Esophagus squamous epithelium (tissue), 5 donors: ENCODE results near the gene GALNT14. TPM values are rescaled to one million over a fixed set of nuclear protein-coding genes. Genes with fewer than 3 reads are reported as not detected.

Experiments used
- DNase-seq: peaks from one replicate; lab custom pipeline; 2025; lab: John Stamatoyannopoulos, UW
- H3K27ac ChIP-seq, 4 donors: fragments of 200-600 bp; sonication (generic); one replicate each; pipeline ENCODE4 v1.5.1; 2016 to 2019; ENCODE audit warnings: mild to moderate bottlenecking in 1 of 4
- H3K27me3 ChIP-seq, 4 donors: fragments of 200-600 bp; sonication (generic); 1 replicate in 3 of 4; 2 replicates in 1 of 4; pipeline versions ENCODE4 v1.5.1 to v1.6.0; 2017 to 2021; ENCODE audit warnings: antibody characterized with exemption in 1 of 4
- H3K36me3 ChIP-seq, 3 donors: fragments of 200-600 bp; sonication (generic); one replicate each; pipeline ENCODE4 v1.5.1; 2016 to 2019
- H3K4me1 ChIP-seq, 3 donors: fragments of 200-600 bp; sonication (generic); one replicate each; pipeline ENCODE4 v1.5.1; 2017 to 2019
- H3K4me3 ChIP-seq, 4 donors: fragments of 200-600 bp; sonication (generic); 1 replicate in 3 of 4; 2 replicates in 1 of 4; pipeline ENCODE4 v1.5.1; 2016 to 2019; ENCODE audit warnings: mild to moderate bottlenecking in 2 of 4, moderate library complexity in 1 of 4
- H3K9me3 ChIP-seq, 3 donors: fragments of 200-600 bp; sonication (generic); one replicate each; pipeline ENCODE4 v1.5.1; 2016 to 2019
- POLR2A ChIP-seq, 4 donors: fragments of 450-650 bp; IDR thresholded peaks; one replicate each; pipeline ENCODE4 v1.6.1; 2017; ENCODE audit warnings: antibody characterized with exemption in 4 of 4, mild to moderate bottlenecking in 4 of 4, moderate library complexity in 3 of 4
- WGBS, 2 donors: methylation state at CpG; one replicate each; pipeline ENCODE4 v1.1.5; 2018; 5-methylcytosine and 5-hydroxymethylcytosine counted together
- intact Hi-C: fragments of 100-400 bp; cut with DNase I; formaldehyde crosslinking; loops from one replicate; pipeline ENCODE4 v1.15.0; 2022
- total RNA-seq, 4 donors: library from RNA; depleted of rRNA; stranded (reverse); fragments of >200 nt; gene quantifications; one replicate each; pipeline ENCODE4 v1.1.0, GENCODE V29; 2016
- TF ChIP-seq, protein P1 (sequence below), 6 experiments: fragments of 450-650 bp in 4 of 6; fragments of 200-600 bp in 2 of 6; sonication (generic) in 2 of 6; IDR thresholded peaks; one replicate each; pipeline ENCODE4 v1.5.1; 2016 to 2019; ENCODE audit warnings: antibody characterized with exemption in 6 of 6, mild to moderate bottlenecking in 4 of 6, moderate library complexity in 4 of 6
- donor health status: DM: yes; HTN: yes; CAD: no.

The GALNT14 gene
- total RNA-seq, 4 donors from 2014 or later, result 18.6 to 29.0 (median 21.3) TPM

DNA sequence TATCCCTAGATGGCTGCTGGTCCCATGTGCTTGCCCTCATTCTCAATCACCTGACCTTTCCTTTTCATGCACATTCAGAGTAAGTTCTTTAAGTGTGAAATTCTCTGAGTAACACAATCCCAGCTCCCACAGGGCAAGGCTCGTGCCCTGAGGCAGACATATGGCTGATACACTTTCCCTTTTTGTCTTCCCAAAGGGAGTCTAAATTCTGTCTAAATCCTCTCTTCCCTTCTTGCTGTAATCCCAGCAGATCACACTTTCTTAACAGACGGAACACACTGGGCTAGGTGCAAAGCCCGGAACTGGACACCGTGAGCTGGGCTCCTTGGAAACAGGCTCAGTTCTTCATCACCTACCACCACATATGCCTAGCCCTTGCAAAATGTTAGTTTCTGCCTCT is 147.6 kb downstream of the GALNT14 start:
- no peaks in the 10 kb centered on the region for H3K9me3 ChIP-seq
- no peak overlapping the region for H3K4me3 ChIP-seq
- WGBS, 2 donors, result 56 to 59% methylated on average over 2 to 4 of the region's 4 CpGs
- DNase-seq, result no peak
- intact Hi-C loops, result no loop called here
- H3K27ac ChIP-seq, result no peak overlapping the region
- H3K27me3 ChIP-seq, result no peaks in the 10 kb centered on the region
- peaks cover 0 to 5% (median 0%) of the 10 kb centered on the region in 3 donors for H3K4me1 ChIP-seq
- H3K36me3 ChIP-seq, result peaks cover 0 to 8% (median 0%) of the 10 kb centered on the region in 3 donors
- TF ChIP-seq, protein P1, sequence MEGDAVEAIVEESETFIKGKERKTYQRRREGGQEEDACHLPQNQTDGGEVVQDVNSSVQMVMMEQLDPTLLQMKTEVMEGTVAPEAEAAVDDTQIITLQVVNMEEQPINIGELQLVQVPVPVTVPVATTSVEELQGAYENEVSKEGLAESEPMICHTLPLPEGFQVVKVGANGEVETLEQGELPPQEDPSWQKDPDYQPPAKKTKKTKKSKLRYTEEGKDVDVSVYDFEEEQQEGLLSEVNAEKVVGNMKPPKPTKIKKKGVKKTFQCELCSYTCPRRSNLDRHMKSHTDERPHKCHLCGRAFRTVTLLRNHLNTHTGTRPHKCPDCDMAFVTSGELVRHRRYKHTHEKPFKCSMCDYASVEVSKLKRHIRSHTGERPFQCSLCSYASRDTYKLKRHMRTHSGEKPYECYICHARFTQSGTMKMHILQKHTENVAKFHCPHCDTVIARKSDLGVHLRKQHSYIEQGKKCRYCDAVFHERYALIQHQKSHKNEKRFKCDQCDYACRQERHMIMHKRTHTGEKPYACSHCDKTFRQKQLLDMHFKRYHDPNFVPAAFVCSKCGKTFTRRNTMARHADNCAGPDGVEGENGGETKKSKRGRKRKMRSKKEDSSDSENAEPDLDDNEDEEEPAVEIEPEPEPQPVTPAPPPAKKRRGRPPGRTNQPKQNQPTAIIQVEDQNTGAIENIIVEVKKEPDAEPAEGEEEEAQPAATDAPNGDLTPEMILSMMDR (IDR thresholded peaks at IDR 0.05), result no peak
- TF ChIP-seq POLR2A (IDR thresholded peaks at IDR 0.05), result no peak

DNA sequence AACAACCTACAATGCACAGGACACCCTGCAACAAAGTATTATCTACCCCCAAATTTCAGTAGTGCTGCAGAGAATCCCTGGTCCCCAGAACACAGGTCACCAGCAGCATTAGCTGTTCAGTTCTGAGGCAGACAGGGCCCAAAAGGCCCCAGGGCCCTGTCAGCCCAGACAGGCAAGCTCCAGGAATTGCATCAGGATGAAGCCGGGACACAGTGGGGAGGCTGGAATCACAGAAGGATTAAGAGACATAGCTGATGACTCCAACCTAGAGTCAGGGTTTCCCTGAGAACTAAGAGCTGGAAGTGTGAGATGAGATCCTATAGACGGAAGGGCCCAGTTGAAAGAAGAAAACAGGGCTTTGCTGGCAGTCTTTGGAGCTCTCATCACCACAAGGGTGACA is 148.1 kb downstream of the GALNT14 start:
- Histone ChIP-seq H3K27ac (no peak overlapping the region), H3K9me3 (no peaks in the 10 kb centered on the region), H3K4me3 (no peak overlapping the region), H3K36me3 (peaks cover 0 to 8% (median 0%) of the 10 kb centered on the region in 3 donors), H3K4me1 (peaks cover 0 to 7% (median 0%) of the 10 kb centered on the region in 3 donors), H3K27me3 (no peaks in the 10 kb centered on the region)
- intact Hi-C loops, result no loop called here
- 81 to 100% methylated on average over 1 to 2 of the region's 2 CpGs for WGBS, 2 donors
- no peak for TF ChIP-seq POLR2A (IDR thresholded peaks at IDR 0.05)
- TF ChIP-seq, protein P1 (IDR thresholded peaks at IDR 0.05), result no peak
- no peak for DNase-seq

DNA sequence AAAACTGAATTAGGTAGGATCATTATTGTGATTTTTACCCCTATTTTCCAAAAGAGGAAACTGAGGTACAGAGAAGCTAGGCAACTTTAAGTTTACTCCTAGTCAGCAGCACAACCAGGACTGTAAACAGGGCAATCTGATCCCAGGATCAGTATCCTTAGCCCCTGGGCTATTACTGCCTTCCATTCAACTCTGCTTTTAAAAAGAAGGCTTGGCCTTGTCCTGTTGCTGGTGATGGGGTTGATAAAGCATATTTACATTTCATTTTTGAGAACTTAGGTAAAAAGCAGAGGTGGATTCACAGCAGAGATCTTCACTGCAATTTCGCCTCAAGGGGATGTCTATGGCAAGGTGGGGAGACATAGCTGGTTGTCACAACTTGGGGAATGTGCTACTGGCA is 148.5 kb downstream of the GALNT14 start:
- no peak overlapping the region for H3K4me3 ChIP-seq
- H3K36me3 ChIP-seq, result peaks cover 0 to 8% (median 0%) of the 10 kb centered on the region in 3 donors
- no peaks in the 10 kb centered on the region for H3K27me3 ChIP-seq
- intact Hi-C loops, result no loop called here
- no peaks in the 10 kb centered on the region for H3K9me3 ChIP-seq
- H3K4me1 ChIP-seq, result peaks cover 0 to 7% (median 0%) of the 10 kb centered on the region in 3 donors
- TF ChIP-seq, protein P1 (IDR thresholded peaks at IDR 0.05), result no peak
- no peak for TF ChIP-seq POLR2A (IDR thresholded peaks at IDR 0.05)
- no peak overlapping the region for H3K27ac ChIP-seq
- 79 to 100% methylated on average over 1 of the region's 1 CpG for WGBS, 2 donors
- DNase-seq, result no peak

DNA sequence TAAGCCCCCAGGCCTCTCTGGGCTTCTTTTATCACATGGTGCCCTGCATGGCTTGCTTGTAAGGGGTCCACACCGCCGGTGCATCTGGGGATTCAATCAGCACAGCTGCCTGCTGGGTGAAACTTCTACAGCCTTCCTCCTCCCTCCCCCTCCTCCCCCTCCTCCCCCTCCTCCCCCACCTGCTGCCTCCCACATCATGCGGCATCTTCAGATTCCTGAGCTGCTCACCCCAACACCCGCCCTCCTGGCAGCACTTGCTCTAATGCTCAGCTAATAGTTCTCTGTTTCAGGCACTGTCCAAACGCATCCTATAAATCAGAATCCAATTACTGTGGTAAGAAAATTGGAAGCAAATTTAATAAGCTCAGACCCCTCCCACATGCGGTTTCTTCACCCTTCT is 150.7 kb downstream of the GALNT14 start:
- H3K27ac ChIP-seq, result no peak overlapping the region
- H3K4me3 ChIP-seq, result no peak overlapping the region
- DNase-seq, result no peak
- peaks cover 0 to 7% (median 0%) of the 10 kb centered on the region in 3 donors for H3K4me1 ChIP-seq
- 75 to 86% methylated on average over 5 to 6 of the region's 6 CpGs for WGBS, 2 donors
- no peaks in the 10 kb centered on the region for H3K9me3 ChIP-seq
- H3K36me3 ChIP-seq, result peaks cover 0 to 8% (median 0%) of the 10 kb centered on the region in 3 donors
- H3K27me3 ChIP-seq, result no peaks in the 10 kb centered on the region
- TF ChIP-seq, protein P1 (IDR thresholded peaks at IDR 0.05), result no peak
- no peak for TF ChIP-seq POLR2A (IDR thresholded peaks at IDR 0.05)
- intact Hi-C loops, result no loop called here

DNA sequence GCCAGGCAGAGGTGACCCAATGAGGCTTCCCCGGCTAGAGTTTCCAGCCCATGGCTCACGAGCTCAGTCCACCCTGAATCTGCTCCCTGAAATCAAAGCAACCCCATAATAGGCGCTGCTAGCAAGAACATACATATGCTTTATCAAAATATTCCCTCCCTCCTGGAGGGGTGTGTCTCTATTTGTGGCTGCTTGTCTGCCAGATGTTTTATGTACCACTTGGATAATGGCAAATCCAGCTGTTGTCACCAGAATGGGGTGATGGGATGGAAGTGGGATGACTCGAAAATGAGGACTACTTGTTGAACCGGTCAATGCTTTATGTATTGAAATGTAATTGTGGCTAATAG is 152.0 kb downstream of the GALNT14 start:
- Histone ChIP-seq H3K4me3 (no peak overlapping the region), H3K27ac (no peak overlapping the region), H3K27me3 (no peaks in the 10 kb centered on the region), H3K4me1 (peaks cover 0 to 7% (median 0%) of the 10 kb centered on the region in 3 donors), H3K9me3 (no peaks in the 10 kb centered on the region), H3K36me3 (peaks cover 0 to 8% (median 0%) of the 10 kb centered on the region in 3 donors)
- DNase-seq, result no peak
- TF ChIP-seq, protein P1 (IDR thresholded peaks at IDR 0.05), result no peak
- no peak for TF ChIP-seq POLR2A (IDR thresholded peaks at IDR 0.05)
- 77 to 88% methylated on average over 3 to 4 of the region's 5 CpGs for WGBS, 2 donors
- intact Hi-C loops, result no loop called here
